ENCODE results near the gene PRMT1. TPM values are rescaled to one million over a fixed set of nuclear protein-coding genes. Genes with fewer than 3 reads are reported as not detected.
A peak's percentile ranks its signal among the peaks of the same experiment; 100 is the strongest.

PRMT1 gene
- total RNA-seq, 1 experiment from 2014 or later = 219 TPM

GRCh38 chr19:49676784-49677230 lies 264 bp upstream of the PRMT1 start:
- DNase-seq (ENCODE audit: low read depth, low spot score) (peak; percentile 97), ATAC-seq (peak; percentile 85)
- no peak for TF ChIP-seq CTCF (IDR thresholded peaks at IDR 0.05)
- no peaks in the 10 kb centered on the region for H3K27me3 ChIP-seq (ENCODE audit: control insufficient read depth, insufficient read depth, low read length)
- ChIA-PET POLR2A (interaction anchor here (1.0 to 1.2 kb wide), 3 partner anchors 12 to 37 kb away, joined by 4 to 5 read pairs (median 5); partner anchors contain the start of genes RRAS and SCAF1), CTCF (interaction anchor here (0.5 to 1.0 kb wide), 2 partner anchors 39 to 133 kb away, joined by 3 to 4 read pairs; no protein-coding TSS in a partner anchor)
- BruUV-seq (replicated peaks) = no TSS peak
- peak overlapping the region; percentile 85 for H3K27ac ChIP-seq (ENCODE audit: low read length)
- peak overlapping the region; percentile 83 to 88 for H3K4me3 ChIP-seq (ENCODE audit: low read depth in 2 of 2, low read length in 2 of 2)
- in situ Hi-C loops (cut with HindIII; ENCODE audit: low pct_unique_long_range_greater_than_20kb, low sequenced_read_pairs) (no loop called here), intact Hi-C loops (cut with micrococcal nuclease; ENCODE audit: unreplicated experiment) (no loop called here)
- peaks cover 23% of the 10 kb centered on the region for H3K4me1 ChIP-seq (ENCODE audit: control insufficient read depth, insufficient read depth, low read length)
- peaks cover 6% of the 10 kb centered on the region for H3K36me3 ChIP-seq (ENCODE audit: control insufficient read depth, insufficient read depth, low read length)
- no peaks in the 10 kb centered on the region for H3K9me3 ChIP-seq (ENCODE audit: control insufficient read depth, insufficient read depth, low read depth, low read length)

GRCh38 chr19:49677901-49678674 lies 1.0 kb downstream of the PRMT1 start:
- in situ Hi-C loops (cut with HindIII; ENCODE audit: low pct_unique_long_range_greater_than_20kb, low sequenced_read_pairs) = no loop called here
- DNase-seq (ENCODE audit: low read depth, low spot score) = no peak

More at GRCh38 chr19:49677901-49678674, 1.0 kb downstream of the PRMT1 start:
- intact Hi-C loops (cut with micrococcal nuclease; ENCODE audit: unreplicated experiment) = no loop called here
- BruUV-seq (replicated peaks) = TSS peak; percentile 79
- ChIA-PET CTCF (no interaction called here), POLR2A (interaction anchor here (1.0 kb wide), 1 partner anchor 98 kb away, joined by 3 read pairs; no protein-coding TSS in a partner anchor)
- Histone ChIP-seq H3K4me3 (ENCODE audit: low read depth in 2 of 2, low read length in 2 of 2) (peak overlapping the region; percentile 83 to 88), H3K36me3 (ENCODE audit: control insufficient read depth, insufficient read depth, low read length) (peaks cover 14% of the 10 kb centered on the region), H3K27ac (ENCODE audit: low read length) (peak overlapping the region; percentile 85), H3K9me3 (ENCODE audit: control insufficient read depth, insufficient read depth, low read depth, low read length) (no peaks in the 10 kb centered on the region), H3K4me1 (ENCODE audit: control insufficient read depth, insufficient read depth, low read length) (peaks cover 19% of the 10 kb centered on the region), H3K27me3 (ENCODE audit: control insufficient read depth, insufficient read depth, low read length) (no peaks in the 10 kb centered on the region)
- no peak for ATAC-seq
- TF ChIP-seq CTCF (IDR thresholded peaks at IDR 0.05) (peak; percentile 73), SIN3A (IDR thresholded peaks at IDR 0.05; ENCODE audit: borderline replicate concordance, insufficient read depth, low read depth, low read length) (peak; percentile 18; the same call in 1 of the 2 replicates), REST (IDR thresholded peaks at IDR 0.05; ENCODE audit: insufficient read depth in 1 of 2, low read depth in 2 of 2, low read length in 1 of 2) (no peak), POLR2AphosphoS5 (IDR thresholded peaks at IDR 0.05; ENCODE audit: low read depth, low read length) (0 out of 2 replicates have a peak, but pooled peaks have one; percentile 7), TCF7L2 (IDR thresholded peaks at IDR 0.05; ENCODE audit: low read depth, low read length) (no peak)
